ENCODE results near the gene DNHD1. TPM values are rescaled to one million over a fixed set of nuclear protein-coding genes. Genes with fewer than 3 reads are reported as not detected.

The DNHD1 gene
- total and polyA plus RNA-seq, 2 of the 8 experiments (the other 6 are each of a cell fraction or from before 2014, with no cell fraction given) = 5.0 to 6.8 TPM

- TF ChIP-seq HDAC2 (IDR thresholded peaks at IDR 0.05; ENCODE audit: borderline replicate concordance in 1 of 2, low read depth in 2 of 2, low read length in 2 of 2) (0 out of 4 replicates have a peak, but pooled peaks of 1 of the 2 experiments have one; percentile 48), SIN3A (conservative IDR thresholded peaks at IDR 0.05 in 1 of 2, IDR thresholded peaks at IDR 0.05 in 1 of 2; ENCODE audit: low read depth in 1 of 2, low read length in 2 of 2) (peak; percentile 91 to 97; a peak in 3 of 4 replicates), CHD7 (IDR thresholded peaks at IDR 0.05; ENCODE audit: insufficient replicate concordance, low read length) (no peak), MAFK (IDR thresholded peaks at IDR 0.05; ENCODE audit: low read depth, low read length) (peak; percentile 13; the same call in 1 of the 2 replicates)
Observed at GRCh38 chr11:6619004-6619745, 122.1 kb downstream of the DNHD1 start, which contains the start of gene TPP1 (continued).

Data from H1 (cell line).